Parathyroid adenoma (tissue), 2 donors: ENCODE data around the gene CDK5.

ENCODE experiments used
- H2AFZ ChIP-seq: fragments of 300-600 bp; sonication (generic); one replicate; pipeline ENCODE4 v1.7.0; 2017; ENCODE audit warnings: antibody characterized with exemption, mild to moderate bottlenecking
- H3K27ac ChIP-seq: fragments of 300-600 bp; sonication (generic); one replicate; pipeline ENCODE4 v1.7.0; 2017
- H3K27me3 ChIP-seq: fragments of 300-600 bp; sonication (generic); one replicate; pipeline ENCODE4 v1.7.0; 2017; ENCODE audit warnings: low read length; ENCODE audit not compliant: control insufficient read depth, insufficient read depth
- H3K36me3 ChIP-seq: fragments of 300-600 bp; sonication (generic); one replicate; pipeline ENCODE4 v1.7.0; 2017; ENCODE audit warnings: low read length; ENCODE audit not compliant: control insufficient read depth, insufficient read depth
- H3K4me1 ChIP-seq: fragments of 300-600 bp; sonication (generic); one replicate; pipeline ENCODE4 v1.7.0; 2017; ENCODE audit warnings: control low read depth
- H3K4me2 ChIP-seq: fragments of 300-600 bp; sonication (generic); one replicate; pipeline ENCODE4 v1.7.0; 2017; ENCODE audit warnings: low read length
- H3K4me3 ChIP-seq: fragments of 300-600 bp; sonication (generic); one replicate; pipeline ENCODE4 v1.7.0; 2017; ENCODE audit warnings: low read depth, low read length
- H3K79me2 ChIP-seq: fragments of 300-600 bp; sonication (generic); one replicate; pipeline ENCODE4 v1.7.0; 2017; ENCODE audit warnings: control low read depth
- H3K9ac ChIP-seq: fragments of 300-600 bp; sonication (generic); one replicate; pipeline ENCODE4 v1.7.0; 2017; ENCODE audit warnings: mild to moderate bottlenecking
- H3K9me3 ChIP-seq: fragments of 300-600 bp; sonication (generic); one replicate; pipeline ENCODE4 v1.7.0; 2017; ENCODE audit warnings: low read length; ENCODE audit not compliant: control insufficient read depth
- CTCF ChIP-seq: fragments of 300-600 bp; sonication (generic); IDR thresholded peaks from one replicate; pipeline ENCODE4 v1.7.0; 2017; ENCODE audit warnings: antibody characterized with exemption, mild to moderate bottlenecking
- donor health status: primary hyperparathyroidism.

The CDK5 gene

GRCh38 chr7:151053751-151054150 is 3.9 kb downstream of the CDK5 start:
- H2AFZ ChIP-seq: no peak overlapping the region
- no peak overlapping the region for H3K4me3 ChIP-seq
- peaks cover 13% of the 10 kb centered on the region for H3K4me1 ChIP-seq
- no peak overlapping the region for H3K4me2 ChIP-seq
- no peak overlapping the region for H3K27ac ChIP-seq
- H3K27me3 ChIP-seq: no peaks in the 10 kb centered on the region
- H3K79me2 ChIP-seq: no peaks in the 10 kb centered on the region
- TF ChIP-seq CTCF: no peak
- no peaks in the 10 kb centered on the region for H3K9me3 ChIP-seq
- no peaks in the 10 kb centered on the region for H3K36me3 ChIP-seq
- no peak overlapping the region for H3K9ac ChIP-seq

- H3K27ac ChIP-seq: no peak overlapping the region
- TF ChIP-seq CTCF: no peak
- H3K4me2 ChIP-seq: no peak overlapping the region
- no peaks in the 10 kb centered on the region for H3K27me3 ChIP-seq
- no peaks in the 10 kb centered on the region for H3K9me3 ChIP-seq
- H3K36me3 ChIP-seq: no peaks in the 10 kb centered on the region
- no peak overlapping the region for H2AFZ ChIP-seq
- no peaks in the 10 kb centered on the region for H3K79me2 ChIP-seq
- H3K9ac ChIP-seq: no peak overlapping the region
- H3K4me1 ChIP-seq: peaks cover 12% of the 10 kb centered on the region
- no peak overlapping the region for H3K4me3 ChIP-seq
Observed at GRCh38 chr7:151053096-151053495, 4.6 kb downstream of the CDK5 start.

GRCh38 chr7:151051108-151051507 is 6.6 kb downstream of the CDK5 start:
- TF ChIP-seq CTCF: no peak
- H3K27me3 ChIP-seq: no peaks in the 10 kb centered on the region
- no peak overlapping the region for H3K4me3 ChIP-seq
- H3K27ac ChIP-seq: no peak overlapping the region
- H3K79me2 ChIP-seq: no peaks in the 10 kb centered on the region
- peaks cover 21% of the 10 kb centered on the region for H3K4me1 ChIP-seq
- H3K4me2 ChIP-seq: no peak overlapping the region
- peak overlapping the region; percentile 48 for H2AFZ ChIP-seq
- no peaks in the 10 kb centered on the region for H3K9me3 ChIP-seq
- no peaks in the 10 kb centered on the region for H3K36me3 ChIP-seq
- H3K9ac ChIP-seq: no peak overlapping the region

GRCh38 chr7:151048911-151049463 is 8.7 kb downstream of the CDK5 start:
- Histone ChIP-seq H3K4me2 (no peak overlapping the region), H3K27ac (no peak overlapping the region), H3K4me1 (peaks cover 21% of the 10 kb centered on the region), H3K9me3 (no peaks in the 10 kb centered on the region), H3K79me2 (no peaks in the 10 kb centered on the region), H3K27me3 (no peaks in the 10 kb centered on the region), H2AFZ (no peak overlapping the region), H3K36me3 (no peaks in the 10 kb centered on the region), H3K9ac (no peak overlapping the region), H3K4me3 (no peak overlapping the region)
- TF ChIP-seq CTCF: no peak
